Activated naive CD4-positive, alpha-beta T cell treated with anti-CD3 and anti-CD28 coated beads, Interleukin-2, amount 50 U/mL, for 72 hours (primary cell): Measurements from ENCODE around the gene PIGU. TPM values are rescaled to one million over a fixed set of nuclear protein-coding genes. Genes with fewer than 3 reads are reported as not detected.

Experiments
- ATAC-seq, 2 donors: fragments of 150-1000 bp; cut with Tn5 transposase; 2 replicates each; pipeline ENCODE4 v1.10.0; 2021; ENCODE audit warnings: mild to moderate bottlenecking in 2 of 2, moderate library complexity in 2 of 2
- DNase-seq, 2 donors: peaks; one replicate each; pipeline ENCODE4 v3.0.0; 2021 to 2022; ENCODE audit warnings: low spot score in 2 of 2
- H3K27ac Mint-ChIP-seq, 2 donors: one replicate each; pipeline ENCODE4 v1.8.0; 2022; ENCODE audit warnings: mild to moderate bottlenecking in 2 of 2, mixed read lengths in 2 of 2
- H3K36me3 Mint-ChIP-seq, 2 donors: one replicate each; pipeline ENCODE4 v1.8.0; 2022; ENCODE audit warnings: mixed read lengths in 2 of 2
- H3K9me3 Mint-ChIP-seq, 2 donors: one replicate each; pipeline ENCODE4 v1.8.0; 2022; ENCODE audit warnings: mixed read lengths in 2 of 2
- total RNA-seq, 2 donors: library from RNA; stranded (reverse); gene quantifications; one replicate each; pipeline ENCODE4 v1.2.3, GENCODE V29; 2022

PIGU gene
- total RNA-seq, 2 donors from 2014 or later = 13.2 to 20.6 TPM

GRCh38 chr20:34709831-34710567 is 33.1 kb upstream of the PIGU start:
- no peaks in the 10 kb centered on the region for H3K36me3 Mint-ChIP-seq
- peak; percentile 28 to 29 for ATAC-seq
- H3K9me3 Mint-ChIP-seq = no peaks in the 10 kb centered on the region
- no peak for DNase-seq
- H3K27ac Mint-ChIP-seq = peak overlapping the region; percentile 76 to 94

- Mint-ChIP-seq H3K27ac (peak overlapping the region; percentile 76 to 94), H3K9me3 (no peaks in the 10 kb centered on the region), H3K36me3 (no peaks in the 10 kb centered on the region)
- peak; percentile 83 to 89 for DNase-seq
- ATAC-seq = peak; percentile 77 to 80
These were observed 32.3 kb upstream of the PIGU start for GRCh38 chr20:34709044-34709830.

DNA sequence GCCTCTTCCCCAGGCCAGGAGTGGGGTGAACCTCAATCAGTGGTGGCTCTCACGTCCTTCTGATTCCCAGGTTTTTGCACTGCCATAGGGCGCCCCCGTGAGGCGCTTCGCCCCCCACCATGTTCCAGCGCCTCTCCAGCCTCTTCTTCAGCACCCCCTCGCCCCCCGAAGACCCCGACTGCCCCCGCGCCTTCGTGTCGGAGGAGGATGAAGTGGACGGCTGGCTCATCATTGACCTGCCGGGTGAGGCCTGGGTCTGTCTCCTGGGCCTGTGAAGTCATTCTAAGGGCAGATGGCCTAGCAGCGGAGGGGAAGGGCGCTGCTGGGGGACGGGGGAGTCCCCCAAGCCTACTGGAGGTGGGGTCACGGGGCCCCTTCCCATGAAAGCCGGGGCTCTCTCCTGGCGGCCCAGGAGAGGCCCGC is 31.7 kb upstream of the PIGU start:
- ATAC-seq = peak; percentile 13 to 19

GRCh38 chr20:34706912-34707784 is 30.3 kb upstream of the PIGU start:
- no peak overlapping the region for H3K27ac Mint-ChIP-seq
- no peaks in the 10 kb centered on the region for H3K36me3 Mint-ChIP-seq
- ATAC-seq = no peak

More for the DNA sequence above, 31.7 kb upstream of the PIGU start:
- H3K27ac Mint-ChIP-seq = peak overlapping the region; percentile 76 to 93
- H3K9me3 Mint-ChIP-seq = no peaks in the 10 kb centered on the region
- peak in 1 of 2 donors; percentile 70 for DNase-seq
- H3K36me3 Mint-ChIP-seq = no peaks in the 10 kb centered on the region

DNA sequence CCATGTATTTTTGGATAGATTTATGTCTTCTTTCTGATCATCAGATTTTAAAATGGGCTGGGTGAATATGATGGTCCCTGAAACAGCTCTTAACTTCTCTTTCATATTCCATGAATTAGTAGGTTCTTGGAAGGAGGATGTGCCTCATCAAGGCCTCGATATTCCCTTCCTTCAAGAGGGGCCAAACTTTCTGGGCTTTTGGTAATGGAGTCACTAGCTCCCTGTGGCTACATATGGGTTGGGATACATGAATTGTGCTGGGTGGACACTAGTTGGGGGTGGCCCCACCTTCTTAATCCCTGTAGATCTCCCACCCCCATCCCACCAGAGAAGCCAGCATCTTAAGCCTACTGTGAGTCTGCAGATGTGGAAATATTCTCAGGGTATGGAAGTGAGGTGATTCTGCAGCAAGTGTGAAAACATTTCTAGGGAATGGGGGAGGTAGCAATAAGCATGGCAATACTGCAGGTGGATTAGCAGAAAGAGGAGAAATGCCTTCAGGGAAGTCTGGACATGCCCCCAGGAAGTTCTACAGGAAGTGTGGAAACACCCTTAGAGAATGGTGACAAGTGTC is 29.5 kb upstream of the PIGU start:
- Mint-ChIP-seq H3K9me3 (no peaks in the 10 kb centered on the region), H3K36me3 (no peaks in the 10 kb centered on the region), H3K27ac (no peak overlapping the region)
- no peak for DNase-seq
- ATAC-seq = no peak

More at GRCh38 chr20:34706912-34707784, 30.3 kb upstream of the PIGU start:
- no peak for DNase-seq
- no peaks in the 10 kb centered on the region for H3K9me3 Mint-ChIP-seq

- DNase-seq = no peak
- Mint-ChIP-seq H3K27ac (no peak overlapping the region), H3K9me3 (no peaks in the 10 kb centered on the region), H3K36me3 (no peaks in the 10 kb centered on the region)
- ATAC-seq = no peak
These were observed 28.8 kb upstream of the PIGU start for GRCh38 chr20:34705397-34706301.

DNA sequence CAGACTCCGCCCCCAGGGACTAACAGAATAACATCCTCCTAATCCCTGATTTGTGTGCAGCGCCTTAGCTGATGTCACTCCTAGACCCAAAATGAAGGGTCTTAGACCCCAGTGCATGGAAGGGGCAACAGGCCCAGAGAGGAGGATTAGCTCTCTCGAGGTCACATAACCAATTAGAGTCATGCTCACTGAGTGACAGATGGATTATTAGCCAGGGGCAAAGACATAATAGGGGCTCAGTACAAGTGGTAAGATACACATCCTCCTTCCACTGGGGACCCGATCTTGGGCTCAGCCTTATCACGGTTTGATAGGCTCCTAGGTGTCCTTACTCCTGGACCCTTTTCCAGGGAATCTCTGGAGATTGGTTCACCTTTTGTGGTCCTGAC is 28.1 kb upstream of the PIGU start:
- H3K36me3 Mint-ChIP-seq = no peaks in the 10 kb centered on the region
- no peaks in the 10 kb centered on the region for H3K9me3 Mint-ChIP-seq
- H3K27ac Mint-ChIP-seq = peak overlapping the region; percentile 55 to 85
- no peak for DNase-seq
- ATAC-seq = no peak

DNA sequence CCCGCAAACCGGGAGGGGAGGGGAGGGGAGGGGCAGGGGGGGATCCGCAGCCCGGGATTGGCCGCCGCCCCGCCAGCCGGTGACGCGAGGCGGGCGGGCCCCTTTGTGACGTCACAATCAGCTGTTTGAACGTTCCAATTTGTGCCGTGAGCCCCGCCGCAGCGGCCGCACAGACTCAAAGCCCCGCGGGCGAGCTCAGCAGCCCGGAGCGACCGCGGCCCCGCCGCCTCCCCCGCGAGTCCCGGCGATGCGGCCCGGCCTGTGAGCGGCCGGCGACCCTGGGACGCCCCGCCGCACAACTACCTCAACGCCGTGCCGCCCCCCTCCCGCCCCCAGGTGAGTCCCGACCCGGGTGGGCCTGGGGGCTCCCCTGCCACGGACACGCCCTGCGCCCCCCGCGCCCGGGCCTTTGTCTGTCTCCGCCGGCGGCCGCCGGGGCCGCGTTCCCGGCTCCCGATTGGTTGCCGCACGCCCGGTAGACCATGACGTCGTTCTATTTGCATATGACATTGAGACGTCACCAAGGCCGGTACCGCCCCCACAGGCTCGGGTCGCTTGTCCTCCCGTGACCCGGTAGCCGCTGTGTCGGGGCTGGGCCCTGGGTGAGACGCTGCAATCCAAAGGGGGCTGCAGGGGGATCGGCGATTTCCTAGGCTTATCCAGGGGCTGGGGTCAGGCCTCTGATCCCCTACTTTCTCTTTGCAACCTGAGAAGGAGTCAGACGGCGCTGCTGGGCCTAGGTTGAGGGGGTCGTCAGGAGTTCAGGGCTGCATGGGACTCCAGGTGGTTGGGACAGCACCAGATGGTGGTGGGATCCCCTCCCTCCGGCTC is 27.5 kb upstream of the PIGU start, which contains the start of gene TP53INP2:
TP53INP2 (plus strand) TSS at position 168 of the 831 bp plus-strand sequence. CDS start 4,396 bp downstream, outside the sequence.
- H3K27ac Mint-ChIP-seq = peak within 1 kb of the TSS; percentile 85 to 93
- no peaks in the 10 kb centered on the region for H3K36me3 Mint-ChIP-seq
- peak; percentile 48 to 64 for ATAC-seq
- peak; percentile 75 to 80 for DNase-seq
- no peaks in the 10 kb centered on the region for H3K9me3 Mint-ChIP-seq

DNA sequence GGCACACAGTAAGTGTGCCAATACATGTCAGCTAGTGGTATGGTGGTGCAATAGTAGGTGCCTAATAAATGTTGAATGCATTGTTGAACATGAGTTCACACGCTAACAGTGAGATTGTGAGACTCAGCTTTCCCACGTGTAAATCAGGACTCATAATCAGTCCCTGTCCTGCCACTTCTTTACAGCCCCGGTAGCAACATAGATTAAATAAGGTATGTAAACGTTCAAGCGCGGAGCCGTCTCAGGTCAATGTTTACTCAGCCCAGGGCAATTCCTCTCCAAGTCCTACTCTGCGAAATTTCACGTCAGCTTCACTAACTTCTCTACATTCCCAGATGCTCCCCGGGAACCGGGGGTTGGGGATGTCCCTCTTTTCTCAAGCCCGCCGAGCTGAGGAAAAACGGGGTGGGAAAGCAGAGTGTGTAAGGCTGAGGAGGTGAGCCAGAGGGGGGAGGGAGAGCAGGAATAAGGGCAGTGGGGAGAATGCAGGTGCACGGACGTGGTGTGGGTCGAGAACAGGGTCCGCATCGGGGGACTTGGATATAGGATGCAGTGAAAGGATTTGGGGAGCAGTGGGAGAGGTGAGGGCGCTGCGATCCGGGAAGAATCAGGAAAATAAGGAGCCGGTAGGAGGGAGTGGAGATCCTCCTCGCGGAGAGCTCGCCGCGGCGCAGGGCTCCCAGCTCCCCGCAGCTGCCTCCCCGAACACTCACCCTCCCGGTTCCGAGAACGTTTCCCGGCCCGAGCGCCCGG is 26.7 kb upstream of the PIGU start:
- Mint-ChIP-seq H3K27ac (peak overlapping the region; percentile 85 to 93), H3K9me3 (no peaks in the 10 kb centered on the region), H3K36me3 (no peaks in the 10 kb centered on the region)
- ATAC-seq = peak in 1 of 2 donors; percentile 6
- peak in 1 of 2 donors; percentile 27 for DNase-seq

- no peak for ATAC-seq
These were observed 26.1 kb upstream of the PIGU start for GRCh38 chr20:34703061-34703423.

GRCh38 chr20:34701405-34702085 is 24.7 kb upstream of the PIGU start:
- DNase-seq (no peak), ATAC-seq (no peak)
- Mint-ChIP-seq H3K27ac (no peak overlapping the region), H3K36me3 (no peaks in the 10 kb centered on the region), H3K9me3 (no peaks in the 10 kb centered on the region)

More at GRCh38 chr20:34703061-34703423, 26.1 kb upstream of the PIGU start:
- DNase-seq = no peak
- no peaks in the 10 kb centered on the region for H3K36me3 Mint-ChIP-seq
- H3K27ac Mint-ChIP-seq = peak overlapping the region in 1 of 2 donors; percentile 85
- H3K9me3 Mint-ChIP-seq = no peaks in the 10 kb centered on the region

GRCh38 chr20:34693414-34693813 is 16.5 kb upstream of the PIGU start:
- Mint-ChIP-seq H3K9me3 (no peaks in the 10 kb centered on the region), H3K27ac (no peak overlapping the region), H3K36me3 (no peaks in the 10 kb centered on the region)
- ATAC-seq (no peak), DNase-seq (no peak)

- DNase-seq (no peak), ATAC-seq (no peak)
- no peaks in the 10 kb centered on the region for H3K9me3 Mint-ChIP-seq
- H3K36me3 Mint-ChIP-seq = no peaks in the 10 kb centered on the region
- no peak overlapping the region for H3K27ac Mint-ChIP-seq
These were observed 14.9 kb upstream of the PIGU start for GRCh38 chr20:34691838-34692237.

- Mint-ChIP-seq H3K9me3 (peaks cover 0 to 4% of the 10 kb centered on the region in 2 donors), H3K36me3 (no peaks in the 10 kb centered on the region), H3K27ac (no peak overlapping the region)
- DNase-seq (no peak), ATAC-seq (no peak)
These were observed 12.6 kb upstream of the PIGU start for GRCh38 chr20:34689486-34689885.
